ENCODE data around the gene CHMP4B. TPM values are rescaled to one million over a fixed set of nuclear protein-coding genes. Genes with fewer than 3 reads are reported as not detected.

CHMP4B gene
- total and polyA plus RNA-seq, 12 donors: 55.1 to 150 (median 93.4) TPM

GRCh38 chr20:33765592-33765991 is 45.6 kb upstream of the CHMP4B start:
- intact Hi-C loops (cut with DNase I): no loop called here
- TF ChIP-seq POLR2A (IDR thresholded peaks at IDR 0.05) (no peak), CTCF (IDR thresholded peaks at IDR 0.05) (no peak)
- Histone ChIP-seq H3K4me3 (no peak overlapping the region), H3K27me3 (no peaks in the 10 kb centered on the region), H3K9me3 (replicated peaks in 1 of 3) (no peaks in the 10 kb centered on the region), H3K36me3 (replicated peaks in 1 of 2) (peaks cover 0 to 3% of the 10 kb centered on the region in 2 donors), H3K27ac (no peak overlapping the region), H3K4me1 (replicated peaks in 1 of 2) (no peaks in the 10 kb centered on the region)
- WGBS, 4 donors: 94 to 96% (median 95%) methylated on average over 5 of the region's 5 CpGs
- no peak for DNase-seq

- H3K4me3 ChIP-seq: no peak overlapping the region
- WGBS, 4 donors: 96 to 100% (median 97%) methylated on average over 4 to 9 of the region's 9 CpGs
- no peak for DNase-seq
- no peaks in the 10 kb centered on the region for H3K9me3 ChIP-seq (replicated peaks in 1 of 3)
- intact Hi-C loops (cut with DNase I): no loop called here
- no peaks in the 10 kb centered on the region for H3K4me1 ChIP-seq (replicated peaks in 1 of 2)
- TF ChIP-seq POLR2A (IDR thresholded peaks at IDR 0.05) (no peak), CTCF (IDR thresholded peaks at IDR 0.05) (no peak)
- no peaks in the 10 kb centered on the region for H3K27me3 ChIP-seq
- peaks cover 0 to 3% of the 10 kb centered on the region in 2 donors for H3K36me3 ChIP-seq (replicated peaks in 1 of 2)
- H3K27ac ChIP-seq: no peak overlapping the region
Measured at GRCh38 chr20:33766686-33767085, 44.5 kb upstream of the CHMP4B start.

- no peak overlapping the region for H3K4me3 ChIP-seq
- 94 to 100% (median 99%) methylated on average over 2 of the region's 2 CpGs for WGBS, 4 donors
- H3K36me3 ChIP-seq (replicated peaks in 1 of 2): peaks cover 0 to 3% of the 10 kb centered on the region in 2 donors
- H3K4me1 ChIP-seq (replicated peaks in 1 of 2): no peaks in the 10 kb centered on the region
- no peak for DNase-seq
- H3K27me3 ChIP-seq: no peaks in the 10 kb centered on the region
- TF ChIP-seq POLR2A (IDR thresholded peaks at IDR 0.05) (no peak), CTCF (IDR thresholded peaks at IDR 0.05) (no peak)
- intact Hi-C loops (cut with DNase I): no loop called here
- H3K9me3 ChIP-seq (replicated peaks in 1 of 3): no peaks in the 10 kb centered on the region
- H3K27ac ChIP-seq: no peak overlapping the region
Measured at GRCh38 chr20:33767777-33768138, 43.4 kb upstream of the CHMP4B start.

DNA sequence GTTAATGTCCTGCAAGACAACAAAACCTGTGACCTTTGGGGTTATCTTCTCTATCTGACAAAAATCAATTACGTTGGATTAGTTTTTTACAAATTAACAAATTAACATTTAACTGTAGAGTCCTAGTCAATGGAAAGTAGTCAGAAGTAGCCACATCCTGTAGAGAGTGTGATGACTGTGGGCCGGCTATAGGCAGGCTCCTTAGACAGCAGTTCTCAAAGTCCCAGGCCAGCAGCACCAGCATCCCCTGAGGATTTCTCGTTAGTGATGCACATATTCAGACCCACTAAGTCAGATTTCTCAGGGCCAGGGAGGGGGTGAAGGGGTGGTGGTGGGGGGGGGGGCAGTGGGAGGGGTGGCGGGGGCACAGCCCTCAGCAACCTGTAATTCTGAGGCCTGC is 42.1 kb upstream of the CHMP4B start:
- Histone ChIP-seq H3K9me3 (replicated peaks in 1 of 3) (no peaks in the 10 kb centered on the region), H3K27ac (no peak overlapping the region), H3K27me3 (no peaks in the 10 kb centered on the region), H3K4me3 (no peak overlapping the region), H3K4me1 (replicated peaks in 1 of 2) (no peaks in the 10 kb centered on the region), H3K36me3 (replicated peaks in 1 of 2) (peaks cover 0 to 3% of the 10 kb centered on the region in 2 donors)
- intact Hi-C loops (cut with DNase I): no loop called here
- DNase-seq: no peak
- no peak for TF ChIP-seq CTCF (IDR thresholded peaks at IDR 0.05)
- no peak for TF ChIP-seq POLR2A (IDR thresholded peaks at IDR 0.05)
- 89 to 91% (median 90%) methylated on average over 4 of the region's 4 CpGs for WGBS, 4 donors

Measured in adrenal gland (tissue), 12 donors.